Naive thymus-derived CD8-positive, alpha-beta T cell (primary cell): ENCODE measurements around the gene FCN1. TPM values are rescaled to one million over a fixed set of nuclear protein-coding genes. Genes with fewer than 3 reads are reported as not detected.
A peak's percentile ranks its signal among the peaks of the same experiment; 100 is the strongest.

Experiments used
- ATAC-seq, 2 donors: fragments of 150-1000 bp; cut with Tn5 transposase in 1 of 2; sonication (Bioruptor Pico), chemical (Tn5 transposase) in 1 of 2; 1 replicate in 1 of 2; 2 replicates in 1 of 2; pipeline ENCODE4 v1.10.0; 2021; ENCODE audit warnings: mild to moderate bottlenecking in 2 of 2, moderate library complexity in 2 of 2
- POLR2A ChIA-PET: fragments of 350-600 bp; sonication (Branson Sonifier 250); formaldehyde crosslinking; loops from one replicate; lab custom pipeline; 2021; ENCODE audit warnings: antibody characterized with exemption; lab: Charles Lee
- DNase-seq, 10 donors: peaks; one replicate each; pipeline versions ENCODE4 v3.0.0 to v3.0.0-alpha.2; 2020 to 2022
- H3K27ac Mint-ChIP-seq, 10 donors: one replicate each; pipeline ENCODE4 v1.8.0; 2020 to 2022; ENCODE audit warnings: mild to moderate bottlenecking in 10 of 10, mixed read lengths in 10 of 10, moderate library complexity in 4 of 10, inconsistent platforms in 1 of 10
- H3K27me3 Mint-ChIP-seq, 5 donors: one replicate each; pipeline ENCODE4 v1.8.0; 2021 to 2022; ENCODE audit warnings: mixed read lengths in 5 of 5
- H3K36me3 Mint-ChIP-seq, 3 donors: one replicate each; pipeline ENCODE4 v1.8.0; 2020 to 2022; ENCODE audit warnings: mixed read lengths in 3 of 3, mild to moderate bottlenecking in 2 of 3, inconsistent platforms in 1 of 3
- H3K4me1 Mint-ChIP-seq, 4 donors: one replicate each; pipeline ENCODE4 v1.8.0; 2021 to 2022; ENCODE audit warnings: mixed read lengths in 4 of 4
- H3K4me3 Mint-ChIP-seq, 10 donors: one replicate each; pipeline ENCODE4 v1.8.0; 2020 to 2022; ENCODE audit warnings: mild to moderate bottlenecking in 10 of 10, mixed read lengths in 10 of 10, moderate library complexity in 6 of 10, inconsistent platforms in 1 of 10
- H3K9me3 Mint-ChIP-seq, 9 donors: one replicate each; pipeline ENCODE4 v1.8.0; 2020 to 2022; ENCODE audit warnings: mixed read lengths in 9 of 9, mild to moderate bottlenecking in 3 of 9, inconsistent platforms in 1 of 9, moderate library complexity in 1 of 9
- polyA plus RNA-seq, 3 donors: library from polyadenylated mRNA; unstranded; fragments of 300-500 nt; fragmentation: Illumina TruSeq; gene quantifications; one replicate each; pipeline ENCODE4 v1.2.3, GENCODE V29; 2021
- total RNA-seq, 8 experiments: library from RNA in 2 of 8; stranded (reverse) in 2 of 8; gene quantifications; one replicate each; pipeline ENCODE4 v1.2.3 and lab custom pipeline; 2021 to 2026

The FCN1 gene
- total and polyA plus RNA-seq, 5 experiments from 2014 or later: 0.59 to 3.1 (median 1.3) TPM

- H3K9me3 Mint-ChIP-seq: peaks cover 0 to 7% (median 0%) of the 10 kb centered on the region in 9 donors
- no peaks in the 10 kb centered on the region for H3K4me1 Mint-ChIP-seq
- DNase-seq: no peak
- peaks cover 0 to 4% (median 0%) of the 10 kb centered on the region in 5 donors for H3K27me3 Mint-ChIP-seq
- POLR2A ChIA-PET: no interaction called here
- H3K4me3 Mint-ChIP-seq: no peak overlapping the region
- no peaks in the 10 kb centered on the region for H3K36me3 Mint-ChIP-seq
- no peak overlapping the region for H3K27ac Mint-ChIP-seq
- no peak for ATAC-seq
These were observed 30.4 kb upstream of the FCN1 start for GRCh38 chr9:134948149-134948548.

- Mint-ChIP-seq H3K4me3 (no peak overlapping the region), H3K9me3 (peaks cover 0 to 7% (median 0%) of the 10 kb centered on the region in 9 donors)
- POLR2A ChIA-PET: no interaction called here
These were observed 29.7 kb upstream of the FCN1 start for GRCh38 chr9:134947265-134947955.

GRCh38 chr9:134946663-134947062, 29.0 kb upstream of the FCN1 start:
- H3K36me3 Mint-ChIP-seq: no peaks in the 10 kb centered on the region
- no peaks in the 10 kb centered on the region for H3K4me1 Mint-ChIP-seq
- peaks cover 0 to under 1% (median 0%) of the 10 kb centered on the region in 9 donors for H3K9me3 Mint-ChIP-seq
- H3K27me3 Mint-ChIP-seq: peaks cover 0 to 4% (median 0%) of the 10 kb centered on the region in 5 donors
- no peak overlapping the region for H3K4me3 Mint-ChIP-seq
- DNase-seq (no peak), ATAC-seq (no peak)
- POLR2A ChIA-PET: no interaction called here
- H3K27ac Mint-ChIP-seq: no peak overlapping the region

More at GRCh38 chr9:134947265-134947955, 29.7 kb upstream of the FCN1 start:
- DNase-seq (no peak), ATAC-seq (no peak)
- Mint-ChIP-seq H3K4me1 (no peaks in the 10 kb centered on the region), H3K27ac (no peak overlapping the region), H3K27me3 (peaks cover 0 to 4% (median 0%) of the 10 kb centered on the region in 5 donors), H3K36me3 (no peaks in the 10 kb centered on the region)

- POLR2A ChIA-PET: no interaction called here
- H3K4me1 Mint-ChIP-seq: no peaks in the 10 kb centered on the region
- DNase-seq (no peak), ATAC-seq (no peak)
- H3K9me3 Mint-ChIP-seq: no peaks in the 10 kb centered on the region
- H3K27ac Mint-ChIP-seq: no peak overlapping the region
- peaks cover 0 to 4% (median 0%) of the 10 kb centered on the region in 5 donors for H3K27me3 Mint-ChIP-seq
- H3K4me3 Mint-ChIP-seq: no peak overlapping the region
- H3K36me3 Mint-ChIP-seq: no peaks in the 10 kb centered on the region
These were observed 28.0 kb upstream of the FCN1 start for GRCh38 chr9:134945509-134946275.

GRCh38 chr9:134944916-134945315, 27.2 kb upstream of the FCN1 start:
- H3K27me3 Mint-ChIP-seq: peaks cover 0 to 4% (median 0%) of the 10 kb centered on the region in 5 donors
- no peak overlapping the region for H3K4me3 Mint-ChIP-seq
- no peaks in the 10 kb centered on the region for H3K36me3 Mint-ChIP-seq
- H3K9me3 Mint-ChIP-seq: no peaks in the 10 kb centered on the region
- no peak overlapping the region for H3K27ac Mint-ChIP-seq
- POLR2A ChIA-PET: no interaction called here
- ATAC-seq (no peak), DNase-seq (no peak)
- no peaks in the 10 kb centered on the region for H3K4me1 Mint-ChIP-seq

GRCh38 chr9:134944351-134944802, 26.7 kb upstream of the FCN1 start:
- peaks cover 0 to 6% (median 1%) of the 10 kb centered on the region in 5 donors for H3K27me3 Mint-ChIP-seq
- H3K4me1 Mint-ChIP-seq: no peaks in the 10 kb centered on the region
- POLR2A ChIA-PET: no interaction called here
- no peak for ATAC-seq
- DNase-seq: no peak
- no peak overlapping the region for H3K4me3 Mint-ChIP-seq
- H3K36me3 Mint-ChIP-seq: no peaks in the 10 kb centered on the region
- H3K9me3 Mint-ChIP-seq: no peaks in the 10 kb centered on the region
- no peak overlapping the region for H3K27ac Mint-ChIP-seq

- Mint-ChIP-seq H3K4me3 (no peak overlapping the region), H3K36me3 (no peaks in the 10 kb centered on the region), H3K4me1 (no peaks in the 10 kb centered on the region), H3K9me3 (no peaks in the 10 kb centered on the region), H3K27me3 (peaks cover 0 to 9% (median 2%) of the 10 kb centered on the region in 5 donors), H3K27ac (no peak overlapping the region)
- ATAC-seq: no peak
- POLR2A ChIA-PET: no interaction called here
- no peak for DNase-seq
These were observed 26.1 kb upstream of the FCN1 start for GRCh38 chr9:134943836-134944235.

GRCh38 chr9:134943411-134943810, 25.7 kb upstream of the FCN1 start:
- ATAC-seq: no peak
- H3K9me3 Mint-ChIP-seq: no peaks in the 10 kb centered on the region
- no peak overlapping the region for H3K27ac Mint-ChIP-seq
- H3K4me3 Mint-ChIP-seq: no peak overlapping the region
- H3K36me3 Mint-ChIP-seq: no peaks in the 10 kb centered on the region
- DNase-seq: no peak
- POLR2A ChIA-PET: no interaction called here
- H3K4me1 Mint-ChIP-seq: no peaks in the 10 kb centered on the region
- peaks cover 0 to 10% (median 2%) of the 10 kb centered on the region in 5 donors for H3K27me3 Mint-ChIP-seq

GRCh38 chr9:134942788-134943184, 25.1 kb upstream of the FCN1 start:
- Mint-ChIP-seq H3K4me3 (no peak overlapping the region), H3K9me3 (no peaks in the 10 kb centered on the region), H3K4me1 (no peaks in the 10 kb centered on the region), H3K27ac (no peak overlapping the region), H3K27me3 (peaks cover 0 to 10% (median 2%) of the 10 kb centered on the region in 5 donors), H3K36me3 (no peaks in the 10 kb centered on the region)
- DNase-seq (no peak), ATAC-seq (no peak)
- POLR2A ChIA-PET: no interaction called here

- Mint-ChIP-seq H3K4me3 (no peak overlapping the region), H3K36me3 (no peaks in the 10 kb centered on the region), H3K9me3 (no peaks in the 10 kb centered on the region), H3K27me3 (peaks cover 0 to 10% (median 2%) of the 10 kb centered on the region in 5 donors), H3K4me1 (peaks cover 0 to 2% (median 0%) of the 10 kb centered on the region in 4 donors), H3K27ac (no peak overlapping the region)
- POLR2A ChIA-PET: no interaction called here
- DNase-seq (no peak), ATAC-seq (no peak)
These were observed 24.5 kb upstream of the FCN1 start for GRCh38 chr9:134942011-134942787.

GRCh38 chr9:134940236-134941208, 22.8 kb upstream of the FCN1 start:
- ATAC-seq: no peak
- H3K27ac Mint-ChIP-seq: no peak overlapping the region

GRCh38 chr9:134939836-134940235, 22.1 kb upstream of the FCN1 start:
- ATAC-seq (no peak), DNase-seq (no peak)
- H3K27me3 Mint-ChIP-seq: peaks cover 0 to 14% (median 2%) of the 10 kb centered on the region in 5 donors
- POLR2A ChIA-PET: no interaction called here
- no peak overlapping the region for H3K27ac Mint-ChIP-seq
- peaks cover 0 to 23% (median under 1%) of the 10 kb centered on the region in 4 donors for H3K4me1 Mint-ChIP-seq
- no peaks in the 10 kb centered on the region for H3K36me3 Mint-ChIP-seq
- no peak overlapping the region for H3K4me3 Mint-ChIP-seq
- no peaks in the 10 kb centered on the region for H3K9me3 Mint-ChIP-seq

More at GRCh38 chr9:134940236-134941208, 22.8 kb upstream of the FCN1 start:
- DNase-seq: peak in 1 of 10 donors; percentile 51
- H3K4me3 Mint-ChIP-seq: no peak overlapping the region
- peaks cover 0 to 17% (median under 1%) of the 10 kb centered on the region in 4 donors for H3K4me1 Mint-ChIP-seq
- no peaks in the 10 kb centered on the region for H3K9me3 Mint-ChIP-seq
- H3K27me3 Mint-ChIP-seq: peaks cover 0 to 14% (median 2%) of the 10 kb centered on the region in 5 donors
- POLR2A ChIA-PET: no interaction called here
- H3K36me3 Mint-ChIP-seq: no peaks in the 10 kb centered on the region
